HepG2 (cell line): ENCODE results near the gene RFFL. TPM values are rescaled to one million over a fixed set of nuclear protein-coding genes. Genes with fewer than 3 reads are reported as not detected.

Experiments
- ARNTL ChIP-seq: sonication (generic); formaldehyde crosslinking; IDR thresholded peaks from 2 replicates; pipeline ENCODE4 v1.4.0; 2020; ENCODE audit warnings: mild to moderate bottlenecking, missing genetic modification reagents
- CBX5 ChIP-seq: sonication (generic); formaldehyde crosslinking; IDR thresholded peaks from 2 replicates; pipeline ENCODE4 v1.4.0; 2020; ENCODE audit warnings: missing genetic modification reagents, borderline replicate concordance
- CHD4 ChIP-seq: fragments of 200-600 bp; sonication (generic); IDR thresholded peaks from 2 replicates; pipeline ENCODE4 v1.7.0; 2017; ENCODE audit warnings: mild to moderate bottlenecking, low read length, borderline replicate concordance
- ERF ChIP-seq: IDR thresholded peaks from 2 replicates; pipeline ENCODE4 v1.6.1; 2018; ENCODE audit warnings: missing biosample characterization, missing genetic modification reagents
- ETV5 ChIP-seq: IDR thresholded peaks from 2 replicates; pipeline ENCODE4 v1.6.1; 2018; ENCODE audit warnings: missing biosample characterization, missing genetic modification reagents, inconsistent platforms, borderline replicate concordance
- GFI1 ChIP-seq: sonication (generic); formaldehyde crosslinking; IDR thresholded peaks from 2 replicates; pipeline ENCODE4 v1.5.0; 2020; ENCODE audit warnings: missing genetic modification reagents, mild to moderate bottlenecking, borderline replicate concordance
- HBP1 ChIP-seq: IDR thresholded peaks from 2 replicates; pipeline ENCODE4 v1.6.1; 2016; ENCODE audit warnings: low read depth, control low read depth
- HNF4A ChIP-seq: sonication (generic); formaldehyde crosslinking; IDR thresholded peaks from 2 replicates; pipeline ENCODE4 v1.4.0; 2020; ENCODE audit warnings: missing genetic modification reagents
- IRF2 ChIP-seq: IDR thresholded peaks from 2 replicates; pipeline ENCODE4 v1.6.1; 2018; ENCODE audit warnings: missing genetic modification reagents, missing compliant biosample characterization
- JUNB ChIP-seq: sonication (generic); formaldehyde crosslinking; IDR thresholded peaks from 2 replicates; pipeline ENCODE4 v1.8.0; 2022; ENCODE audit warnings: missing genetic modification reagents, mild to moderate bottlenecking, borderline replicate concordance
- NBN ChIP-seq: fragments of 450-650 bp; conservative IDR thresholded peaks from 2 replicates; pipeline ENCODE4 v1.6.1; 2017
- RXRB ChIP-seq: IDR thresholded peaks from 2 replicates; pipeline ENCODE4 v1.6.1; 2016; ENCODE audit warnings: borderline replicate concordance, missing genetic modification reagents, missing compliant biosample characterization
- SALL1 ChIP-seq: sonication (generic); formaldehyde crosslinking; IDR thresholded peaks from 2 replicates; pipeline ENCODE4 v1.8.0; 2022; ENCODE audit warnings: mild to moderate bottlenecking, missing genetic modification reagents
- SAP130 ChIP-seq: IDR thresholded peaks from 2 replicates; pipeline ENCODE4 v1.6.1; 2016; ENCODE audit warnings: low read depth
- TFDP2 ChIP-seq: sonication (generic); formaldehyde crosslinking; IDR thresholded peaks from 2 replicates; pipeline ENCODE4 v1.4.0; 2020; ENCODE audit warnings: missing genetic modification reagents
- TGIF2 ChIP-seq: IDR thresholded peaks from 2 replicates; pipeline ENCODE4 v1.6.1; 2016; ENCODE audit warnings: control low read depth, missing compliant biosample characterization
- TSC22D2 ChIP-seq: sonication (generic); formaldehyde crosslinking; IDR thresholded peaks from 2 replicates; pipeline ENCODE4 v1.5.1; 2020; ENCODE audit warnings: missing genetic modification reagents, mild to moderate bottlenecking, borderline replicate concordance
- ZMAT3 ChIP-seq: sonication (generic); formaldehyde crosslinking; conservative IDR thresholded peaks from 2 replicates; pipeline ENCODE4 v1.7.0; 2021; ENCODE audit warnings: missing genetic modification reagents
- ZNF121 ChIP-seq: sonication (generic); formaldehyde crosslinking; IDR thresholded peaks from 2 replicates; pipeline ENCODE4 v1.5.0; 2020; ENCODE audit warnings: mild to moderate bottlenecking, missing genetic modification reagents
- ZNF138 ChIP-seq: sonication (generic); formaldehyde crosslinking; IDR thresholded peaks from 2 replicates; pipeline ENCODE4 v1.5.0; 2020; ENCODE audit warnings: mild to moderate bottlenecking, low read depth, missing genetic modification reagents
- ZNF224 ChIP-seq: sonication (generic); formaldehyde crosslinking; IDR thresholded peaks from 2 replicates; pipeline ENCODE4 v1.5.0; 2020; ENCODE audit warnings: mild to moderate bottlenecking, missing genetic modification reagents
- ZNF292 ChIP-seq: sonication (generic); formaldehyde crosslinking; IDR thresholded peaks from 2 replicates; pipeline ENCODE4 v1.8.1; 2022; ENCODE audit warnings: mild to moderate bottlenecking, low read depth, missing genetic modification reagents, borderline replicate concordance
- ZNF317 ChIP-seq: sonication (generic); formaldehyde crosslinking; IDR thresholded peaks from 2 replicates; pipeline ENCODE4 v1.5.0; 2020; ENCODE audit warnings: mild to moderate bottlenecking, missing genetic modification reagents
- ZNF350 ChIP-seq: sonication (generic); formaldehyde crosslinking; IDR thresholded peaks from 2 replicates; pipeline ENCODE4 v1.4.0; 2020; ENCODE audit warnings: mild to moderate bottlenecking, low read depth, missing genetic modification reagents, borderline replicate concordance
- ZNF547 ChIP-seq: sonication (generic); formaldehyde crosslinking; IDR thresholded peaks from 2 replicates; pipeline ENCODE4 v1.5.1; 2020; ENCODE audit warnings: mild to moderate bottlenecking, missing genetic modification reagents
- ZNF572 ChIP-seq: sonication (generic); formaldehyde crosslinking; IDR thresholded peaks from 2 replicates; pipeline ENCODE4 v1.5.1; 2020; ENCODE audit warnings: mild to moderate bottlenecking, missing genetic modification reagents
- ZNF580 ChIP-seq: IDR thresholded peaks from 2 replicates; pipeline ENCODE4 v1.6.1; 2016; ENCODE audit warnings: low read depth, borderline replicate concordance
- ZNF589 ChIP-seq: sonication (generic); formaldehyde crosslinking; conservative IDR thresholded peaks from 2 replicates; pipeline ENCODE4 v1.8.0; 2022; ENCODE audit warnings: mild to moderate bottlenecking, moderate library complexity, missing genetic modification reagents
- ZNF614 ChIP-seq: IDR thresholded peaks from 2 replicates; pipeline ENCODE4 v1.6.1; 2018; ENCODE audit warnings: missing biosample characterization, missing genetic modification reagents, inconsistent platforms, borderline replicate concordance
- ZNF615 ChIP-seq: sonication (generic); formaldehyde crosslinking; IDR thresholded peaks from 2 replicates; pipeline ENCODE4 v1.5.0; 2020; ENCODE audit warnings: mild to moderate bottlenecking, missing genetic modification reagents, borderline replicate concordance
- ZSCAN21 ChIP-seq: sonication (generic); formaldehyde crosslinking; IDR thresholded peaks from 2 replicates; pipeline ENCODE4 v1.8.0; 2022; ENCODE audit warnings: mild to moderate bottlenecking, missing genetic modification reagents, moderate library complexity, borderline replicate concordance
- ZSCAN22 ChIP-seq: sonication (generic); formaldehyde crosslinking; IDR thresholded peaks from 2 replicates; pipeline ENCODE4 v1.4.0; 2020; ENCODE audit warnings: mild to moderate bottlenecking, missing genetic modification reagents
- polyA plus RNA-seq, 8 experiments: library from polyadenylated mRNA; depleted of rRNA in 3 of 8; stranded (reverse) in 7 of 8; unstranded in 1 of 8; fragments of >200 nt; fragmentation: Illumina TruSeq in 4 of 8; extraction: Trizol in 4 of 8; gene quantifications; 2 replicates each; pipeline versions ENCODE4 v1.2.1 to v1.2.3, GENCODE V29; 2011 to 2016; ENCODE audit warnings: low read depth in 4 of 8, missing spikeins in 1 of 8, mixed read lengths in 1 of 8; ENCODE audit not compliant: insufficient read depth in 1 of 8
- total RNA-seq, 5 experiments: library from RNA; depleted of rRNA; stranded (reverse); fragments of >200 nt; fragmentation: Illumina TruSeq; extraction: Trizol; gene quantifications; 2 replicates each; pipeline ENCODE4 v1.2.3, GENCODE V29; 2016; ENCODE audit warnings: low read depth in 1 of 5

The RFFL gene
- total and polyA plus RNA-seq, 2 of the 13 experiments (the other 11 are each of a cell fraction or from before 2014, with no cell fraction given), result 24.3 to 48.6 TPM

- TF ChIP-seq ZNF615 (CRISPR knock-in tag) (no peak), CBX5 (CRISPR knock-in tag) (0 out of 2 replicates have a peak, but pooled peaks have one; percentile 61), ZNF121 (CRISPR knock-in tag) (no peak), GFI1 (CRISPR knock-in tag) (no peak; the same call in 1 of the 2 replicates), ZNF317 (no peak), ZNF580 (CRISPR knock-in tag) (peak; percentile 32; the same call in 1 of the 2 replicates), ZNF292 (CRISPR knock-in tag) (peak; percentile 23; the same call in 1 of the 2 replicates), ZNF224 (CRISPR knock-in tag) (no peak), ZNF572 (no peak), IRF2 (CRISPR knock-in tag) (peak; percentile 58; the same call in 1 of the 2 replicates), ZSCAN21 (peak; percentile 63; the same call in 1 of the 2 replicates), ZSCAN22 (CRISPR knock-in tag) (no peak), TFDP2 (CRISPR knock-in tag) (peak; percentile 73), ZNF138 (CRISPR knock-in tag) (peak; percentile 48; the same call in 1 of the 2 replicates), CHD4 (no peak), ZNF350 (CRISPR knock-in tag) (peak; percentile 42; the same call in 1 of the 2 replicates), HNF4A (CRISPR knock-in tag) (no peak), ZNF589 (no peak), RXRB (no peak; the same call in 1 of the 2 replicates), TSC22D2 (CRISPR knock-in tag) (peak; percentile 28; the same call in 1 of the 2 replicates), ZNF614 (peak; percentile 28; the same call in 1 of the 2 replicates), NBN (no peak), SALL1 (peak; percentile 79), JUNB (no peak), ETV5 (CRISPR knock-in tag) (peak; percentile 49; the same call in 1 of the 2 replicates), HBP1 (CRISPR knock-in tag) (0 out of 2 replicates have a peak, but pooled peaks have one; percentile 64), ZMAT3 (CRISPR knock-in tag) (no peak), ERF (CRISPR knock-in tag) (peak; percentile 69; the same call in 1 of the 2 replicates), ARNTL (CRISPR knock-in tag) (peak; percentile 74), ZNF547 (CRISPR knock-in tag) (peak; percentile 45; the same call in 1 of the 2 replicates), TGIF2 (CRISPR knock-in tag) (peak; percentile 91), SAP130 (peak; percentile 98)
These were observed 83.2 kb downstream of the RFFL start, which contains the start of gene LIG3 (continued) for GRCh38 chr17:34980353-34980680.
